Nasal cavity respiratory epithelium epithelial cell of viscerocranial mucosa (primary cell): Measurements from ENCODE around the gene PRR7. TPM values are rescaled to one million over a fixed set of nuclear protein-coding genes. Genes with fewer than 3 reads are reported as not detected.

ENCODE experiments used
- total RNA-seq: library from RNA; depleted of rRNA; stranded (reverse); fragments of >200 nt; gene quantifications from 2 replicates; pipeline ENCODE4 v1.2.3, GENCODE V29; 2014

Gene PRR7, protein sequence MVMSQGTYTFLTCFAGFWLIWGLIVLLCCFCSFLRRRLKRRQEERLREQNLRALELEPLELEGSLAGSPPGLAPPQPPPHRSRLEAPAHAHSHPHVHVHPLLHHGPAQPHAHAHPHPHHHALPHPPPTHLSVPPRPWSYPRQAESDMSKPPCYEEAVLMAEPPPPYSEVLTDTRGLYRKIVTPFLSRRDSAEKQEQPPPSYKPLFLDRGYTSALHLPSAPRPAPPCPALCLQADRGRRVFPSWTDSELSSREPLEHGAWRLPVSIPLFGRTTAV
- 3.1 and 4.8 TPM in 2 replicates for total RNA-seq

DNA sequence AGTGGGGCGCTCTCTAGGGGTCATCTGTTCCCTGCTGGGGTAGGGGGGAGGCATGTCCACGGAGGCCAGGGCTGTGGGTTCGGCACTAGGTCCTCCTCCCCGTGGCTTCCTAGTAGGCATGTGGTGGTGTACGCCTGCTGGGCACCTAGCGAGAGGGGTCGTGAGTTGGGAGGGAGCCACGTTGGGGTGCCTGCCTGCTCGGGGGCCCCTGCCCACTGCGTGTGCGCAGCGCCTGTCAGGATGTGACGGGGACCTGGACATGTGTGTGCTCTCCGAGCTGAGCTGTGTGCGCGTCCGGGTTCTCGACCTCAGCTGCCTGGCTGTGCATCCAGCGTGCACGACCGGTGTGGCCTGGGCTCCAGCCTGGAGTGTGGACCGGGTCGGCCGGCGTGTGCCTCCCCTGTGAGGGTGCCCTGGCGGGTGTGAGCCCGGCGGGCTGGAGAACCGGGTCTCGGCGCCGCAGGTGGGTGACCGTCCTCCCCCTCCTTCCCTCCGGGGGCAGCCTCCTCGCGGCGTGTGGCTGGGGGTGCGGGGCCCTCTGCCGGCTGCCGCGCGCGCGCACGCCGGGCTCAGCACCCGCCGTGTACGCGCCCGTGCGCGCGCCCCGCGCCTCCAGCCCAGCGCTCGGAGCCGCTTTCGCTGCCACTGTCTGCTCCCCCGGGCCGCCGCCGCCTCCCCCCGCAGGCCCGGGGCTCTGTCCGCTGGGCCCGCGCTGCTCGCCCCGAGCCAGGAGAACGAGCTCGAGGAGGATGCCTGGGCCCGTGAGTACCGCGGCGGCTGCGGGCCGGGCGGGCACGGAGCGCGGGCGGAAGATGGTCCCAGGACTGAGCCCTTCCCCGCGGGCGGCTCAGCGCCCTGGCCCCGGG is at the start of gene PRR7:
Gene PRR7, plus strand, starts transcription at position 615 of the 866 bp plus-strand sequence. CDS start 8,254 bp downstream, outside the sequence.

DNA sequence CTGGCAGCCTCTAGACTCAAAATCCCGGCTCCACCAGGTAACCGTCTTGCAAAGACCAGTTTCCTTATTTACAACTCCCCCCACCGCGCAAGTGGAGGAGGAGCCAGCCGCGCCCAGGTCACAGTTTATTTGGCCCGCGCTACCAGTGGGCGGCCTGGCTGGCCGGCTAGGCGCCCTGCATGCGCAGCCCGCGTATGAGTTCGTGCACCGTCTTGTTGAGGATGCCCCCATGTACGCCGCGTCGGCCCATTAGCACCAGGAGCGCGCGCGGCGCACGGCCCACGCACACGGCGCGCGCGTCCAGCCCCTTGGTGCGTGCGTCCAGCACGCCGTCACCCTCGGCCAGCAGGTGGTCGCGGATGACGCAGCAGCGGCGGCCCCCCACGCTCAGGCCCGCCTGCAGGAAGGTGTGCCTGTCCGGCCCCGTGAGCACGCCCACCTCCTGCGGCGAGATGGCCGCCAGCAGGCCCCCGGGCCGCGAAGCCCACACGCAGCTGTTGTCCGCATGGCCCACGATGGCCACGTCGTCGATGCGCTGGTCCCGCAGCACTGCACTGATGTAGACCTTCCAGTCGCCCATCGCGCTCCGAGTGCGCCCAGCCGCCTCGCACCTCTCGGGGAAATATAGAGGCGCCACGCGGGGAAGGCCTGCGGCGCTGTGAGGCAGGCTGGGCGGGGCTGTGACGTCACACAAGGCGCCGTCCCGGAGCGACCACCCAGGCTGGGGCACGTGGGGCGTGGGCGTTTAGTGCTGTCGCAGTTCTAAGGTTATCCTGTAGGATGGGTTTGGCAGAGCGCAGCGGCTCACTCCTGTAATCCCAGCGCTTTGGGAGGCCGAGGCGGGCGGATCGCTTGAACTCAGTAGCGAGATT is 46.4 kb upstream of the PRR7 start, which contains the start of gene PFN3:
Gene PFN3, minus strand, starts transcription at position 665 of the 872 bp plus-strand sequence. Its CDS starts 85 bp downstream, at position 580.

DNA sequence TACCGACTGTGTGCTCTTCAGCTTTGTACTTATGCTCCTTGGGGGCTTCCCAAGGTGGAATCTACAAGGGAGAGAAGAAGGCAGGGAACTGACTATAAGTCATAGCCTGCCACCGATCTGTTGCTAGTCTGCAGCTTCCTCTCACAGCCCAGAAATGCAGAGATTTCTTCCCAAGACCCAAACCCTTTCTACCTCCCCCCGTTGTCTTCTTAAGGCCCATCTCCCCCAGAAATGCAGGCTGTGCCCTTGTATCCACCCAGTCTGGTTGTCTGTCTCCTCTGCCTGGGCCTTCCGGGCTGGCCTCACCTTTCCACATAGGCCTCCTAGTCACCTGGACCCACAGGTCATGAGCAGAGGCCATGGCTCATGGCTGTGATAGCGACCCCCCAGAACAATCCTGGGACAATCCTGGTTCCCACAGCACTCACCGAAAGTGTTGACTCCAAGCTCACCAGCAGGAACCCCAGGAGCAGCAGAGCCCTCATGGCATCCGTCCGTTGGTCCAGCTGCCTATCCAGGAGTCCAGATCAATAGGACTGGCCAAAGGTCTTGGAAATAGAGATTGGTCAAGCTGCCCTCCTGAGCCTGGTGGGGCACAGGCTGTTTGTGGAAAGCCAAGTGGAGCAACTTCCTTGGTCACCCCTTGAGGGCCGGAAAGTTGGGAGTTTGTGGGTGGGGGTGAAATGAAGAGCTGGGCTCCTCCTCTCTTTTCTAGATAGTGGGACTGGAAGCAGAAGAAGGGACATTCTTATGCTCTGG is 37.4 kb upstream of the PRR7 start, which contains the start of gene F12:
Gene F12, minus strand, starts transcription at position 522 of the 759 bp plus-strand sequence. Its CDS starts 37 bp downstream, at position 485.

DNA sequence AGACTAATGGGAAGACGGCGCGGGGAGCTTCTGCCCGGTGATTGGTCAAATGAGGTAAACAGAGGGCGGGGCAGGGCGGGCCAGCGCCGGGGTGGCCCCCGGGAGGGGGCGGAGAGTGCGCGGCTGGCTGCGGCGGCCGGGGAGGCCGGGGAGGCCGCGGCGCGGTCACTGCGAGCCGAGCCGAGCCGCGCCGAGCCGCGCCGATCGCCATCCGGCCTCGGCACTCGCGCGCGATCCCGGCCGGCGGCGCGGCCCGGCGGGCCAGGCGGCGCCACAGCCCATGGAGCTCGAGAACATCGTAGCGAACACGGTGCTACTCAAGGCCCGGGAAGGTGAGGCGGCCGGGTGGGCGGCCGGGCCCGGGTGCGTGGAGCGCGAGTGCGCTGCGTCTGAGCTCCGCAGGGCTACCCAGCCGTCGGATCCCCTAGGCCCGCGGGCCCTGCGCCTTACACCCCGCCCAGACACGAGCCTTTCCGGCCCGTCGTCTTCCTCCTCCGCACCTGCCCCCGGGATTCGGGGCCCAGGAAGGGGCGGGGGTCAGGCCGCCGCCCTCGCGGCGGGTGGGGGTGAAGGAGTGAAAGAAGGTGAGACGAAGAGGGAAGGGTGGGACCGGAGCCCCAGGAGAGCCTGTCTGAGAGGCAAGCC is 19.9 kb upstream of the PRR7 start, which contains the start of gene GRK6:
Gene GRK6, plus strand, starts transcription at position 111 of the 645 bp plus-strand sequence. Its CDS starts 170 bp downstream, at position 281.

DNA sequence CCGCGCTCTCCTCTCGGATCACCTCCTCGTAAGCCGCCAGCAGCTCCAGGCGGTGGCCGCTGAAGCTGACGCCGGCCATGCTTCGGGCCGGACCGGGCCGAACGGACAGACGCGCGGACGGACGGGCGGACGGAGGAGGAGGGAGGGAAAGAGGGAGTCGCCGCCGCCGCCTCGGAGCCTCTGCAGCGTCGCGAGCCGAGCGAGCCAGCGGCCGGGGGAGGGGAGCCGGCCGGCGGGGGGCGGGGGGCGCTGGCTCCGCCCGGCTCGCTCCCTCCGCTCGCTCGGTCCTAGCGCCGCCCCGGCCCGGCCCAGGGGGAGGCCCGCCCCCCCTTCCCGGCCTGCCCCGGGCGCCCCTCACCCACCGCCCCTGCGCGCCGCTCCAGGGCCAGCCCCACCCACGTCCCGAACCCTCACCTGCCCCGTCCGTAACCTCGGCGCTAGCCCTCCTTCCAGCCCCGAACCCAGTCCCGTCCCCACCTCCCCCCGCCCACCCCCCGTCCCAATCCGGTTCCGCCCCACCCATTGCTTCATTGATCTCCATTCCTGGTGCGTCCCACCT is 26.9 kb downstream of the PRR7 start, which contains the start of gene DBN1:
Gene DBN1, minus strand, starts transcription at position 192 of the 559 bp plus-strand sequence. Its CDS starts 113 bp downstream, at position 79.

DNA sequence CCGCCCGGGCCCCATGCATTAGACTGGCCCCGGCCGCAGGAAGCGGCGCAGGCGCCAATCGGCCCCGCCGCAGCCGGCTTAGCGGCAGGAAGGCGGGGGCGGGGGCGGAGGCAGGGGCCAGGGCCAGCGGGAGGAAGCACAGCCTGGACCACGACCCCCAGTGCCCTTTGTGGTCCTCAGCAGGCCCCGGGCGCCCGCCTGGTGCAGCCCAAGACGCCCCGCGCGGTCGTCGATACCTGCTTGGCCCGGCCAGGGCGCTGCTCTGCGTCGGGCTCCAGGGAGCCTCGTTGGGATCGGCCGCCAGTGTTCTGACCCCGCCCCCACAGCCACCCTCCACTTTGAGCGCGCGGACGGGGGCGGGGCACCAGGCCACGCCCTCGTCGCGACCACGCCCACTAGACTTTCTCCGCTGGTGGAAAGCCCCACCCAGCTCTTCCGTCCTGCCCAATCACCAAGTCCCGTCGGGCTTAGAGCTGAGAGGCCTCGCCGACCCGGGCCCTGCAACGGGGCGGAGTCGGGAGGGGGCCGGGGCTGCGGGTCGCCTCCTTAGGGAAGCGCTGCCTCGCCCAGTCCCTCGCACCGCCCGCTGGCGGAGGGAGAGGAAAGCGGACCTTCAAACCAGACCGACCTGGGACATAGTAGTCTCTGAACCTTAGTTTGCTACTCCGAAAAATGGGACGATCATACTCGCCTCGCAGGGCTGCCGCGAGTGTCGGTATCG is 50.8 kb downstream of the PRR7 start, which contains the start of gene PDLIM7:
Gene PDLIM7, minus strand, starts transcription at position 313 of the 721 bp plus-strand sequence. CDS start 1,092 bp downstream, outside the sequence.

Other genes with a start within 250 kb of the PRR7 start
- gene RAB24, start 143.1 kb upstream of the PRR7 start, total RNA-seq = 20.5 and 23.9 TPM in 2 replicates
- gene PRELID1, start 143.0 kb upstream of the PRR7 start, total RNA-seq = 69.4 and 98.8 TPM in 2 replicates
- 1.2 and 1.4 TPM in 2 replicates for gene MXD3, start 134.9 kb upstream of the PRR7 start, total RNA-seq
- 253 and 357 TPM in 2 replicates for gene LMAN2, start 95.1 kb upstream of the PRR7 start, total RNA-seq
- 3.8 and 12.5 TPM in 2 replicates for gene RGS14, start 88.9 kb upstream of the PRR7 start, total RNA-seq
- gene SLC34A1, start 62.4 kb upstream of the PRR7 start, total RNA-seq = 0.14 TPM in 1 of 2 replicates, not detected in the other
- not detected in 2 replicates for gene PFN3, start 46.2 kb upstream of the PRR7 start, total RNA-seq
- gene F12, start 37.2 kb upstream of the PRR7 start, total RNA-seq = 4.4 and 9.8 TPM in 2 replicates
- 38.6 and 44.3 TPM in 2 replicates for gene GRK6, start 20.1 kb upstream of the PRR7 start, total RNA-seq
- 59.8 and 140 TPM in 2 replicates for gene DBN1, start 26.8 kb downstream of the PRR7 start, total RNA-seq
- gene PDLIM7, start 50.8 kb downstream of the PRR7 start, total RNA-seq = 33.2 and 91.4 TPM in 2 replicates
- gene DOK3, start 63.0 kb downstream of the PRR7 start, total RNA-seq = 0.68 and 7.6 TPM in 2 replicates
- 96.0 and 120 TPM in 2 replicates for gene DDX41, start 70.1 kb downstream of the PRR7 start, total RNA-seq
- 10.9 and 19.2 TPM in 2 replicates for gene FAM193B, start 107.7 kb downstream of the PRR7 start, total RNA-seq
- gene TMED9, start 145.4 kb downstream of the PRR7 start, total RNA-seq = 183 and 198 TPM in 2 replicates
- 37.0 and 42.0 TPM in 2 replicates for gene B4GALT7, start 153.3 kb downstream of the PRR7 start, total RNA-seq